B cell (primary cell): ENCODE results near the gene TJAP1. TPM values are rescaled to one million over a fixed set of nuclear protein-coding genes. Genes with fewer than 3 reads are reported as not detected.

Source experiments
- ATAC-seq: fragments of 200-7000 bp; cut with Tn5 transposase; one replicate; pipeline ENCODE4 v1.10.0; 2021; ENCODE audit warnings: low read depth, mild to moderate bottlenecking, moderate number of reproducible peaks, moderate library complexity
- CTCF ChIA-PET: fragments of 350-600 bp; sonication (Branson Sonifier 250); formaldehyde crosslinking; loops from one replicate; lab custom pipeline; 2021; ENCODE audit warnings: antibody characterized with exemption, inconsistent platforms; lab: Charles Lee
- POLR2A ChIA-PET: fragments of 350-600 bp; sonication (Branson Sonifier 250); formaldehyde crosslinking; loops from one replicate; lab custom pipeline; 2021; ENCODE audit warnings: antibody characterized with exemption; lab: Charles Lee
- DNase-seq: peaks from one replicate; pipeline ENCODE4 v3.0.0; 2013
- H2AFZ ChIP-seq: 2 replicates; pipeline ENCODE4 v1.6.1; 2012; ENCODE audit warnings: mild to moderate bottlenecking, low read depth, low read length; ENCODE audit not compliant: insufficient read depth, poor library complexity, severe bottlenecking
- H3K27ac ChIP-seq, 2 donors: 1 replicate in 1 of 2; 2 replicates in 1 of 2; pipeline ENCODE4 v1.5.1; 2012 to 2013; ENCODE audit warnings: low read length in 2 of 2, mild to moderate bottlenecking in 2 of 2, moderate library complexity in 1 of 2
- H3K27me3 ChIP-seq, 4 experiments: fragments of 200-600 bp in 1 of 4; sonication (generic) in 1 of 4; replicated peaks in 1 of 4; 1 replicate in 2 of 4; 2 replicates in 2 of 4; pipeline versions ENCODE4 v1.6.1 to v1.7.0; 2013 to 2016; ENCODE audit warnings: low read length in 3 of 4, mild to moderate bottlenecking in 2 of 4, mixed read lengths in 1 of 4, moderate library complexity in 1 of 4; ENCODE audit not compliant: insufficient read depth in 4 of 4, control insufficient read depth in 3 of 4; ENCODE audit errors: control extremely low read depth in 1 of 4
- H3K36me3 ChIP-seq, 2 experiments: replicated peaks in 1 of 2; 1 replicate in 1 of 2; 2 replicates in 1 of 2; pipeline versions ENCODE4 v1.6.1 to v1.7.1; 2013; ENCODE audit warnings: low read length in 1 of 2; ENCODE audit not compliant: insufficient read depth in 2 of 2, control insufficient read depth in 1 of 2; ENCODE audit errors: control extremely low read depth in 1 of 2, extremely low read depth in 1 of 2
- H3K4me1 ChIP-seq, 2 donors: fragments of 200-600 bp in 1 of 2; sonication (generic) in 1 of 2; 1 replicate in 1 of 2; 2 replicates in 1 of 2; pipeline versions ENCODE4 v1.5.1 to v1.6.1; 2013 to 2017; ENCODE audit warnings: low read length in 2 of 2; ENCODE audit not compliant: control insufficient read depth in 2 of 2, insufficient read depth in 2 of 2
- H3K4me2 ChIP-seq: replicated peaks from 2 replicates; pipeline ENCODE3; 2012; ENCODE audit warnings: mild to moderate bottlenecking, low read depth, low read length; ENCODE audit not compliant: poor library complexity, severe bottlenecking
- H3K4me3 ChIP-seq, 5 experiments: fragments of 200-600 bp in 1 of 5; sonication (generic) in 1 of 5; 1 replicate in 3 of 5; 2 replicates in 2 of 5; pipeline versions ENCODE4 v1.5.1 to v1.7.0; 2011 to 2016; ENCODE audit warnings: low read length in 4 of 5, mild to moderate bottlenecking in 4 of 5, low read depth in 2 of 5, control low read depth in 1 of 5, moderate library complexity in 1 of 5; ENCODE audit not compliant: insufficient read depth in 1 of 5; ENCODE audit errors: control extremely low read depth in 1 of 5, extremely low read depth in 1 of 5
- H3K79me2 ChIP-seq: fragments of 200-600 bp; sonication (generic); one replicate; pipeline ENCODE4 v1.6.0; 2016; ENCODE audit warnings: low read length; ENCODE audit not compliant: control insufficient read depth, insufficient read depth
- H3K9ac ChIP-seq: fragments of 200-600 bp; sonication (generic); 2 replicates; pipeline ENCODE4 v1.6.1; 2017; ENCODE audit warnings: mild to moderate bottlenecking, low read length, moderate library complexity
- H3K9me3 ChIP-seq, 3 donors: one replicate each; pipeline versions ENCODE4 v1.6.1 to v1.7.1; 2013; ENCODE audit warnings: low read length in 2 of 3; ENCODE audit not compliant: control insufficient read depth in 2 of 3, insufficient read depth in 1 of 3; ENCODE audit errors: control extremely low read depth in 1 of 3
- H4K20me1 ChIP-seq: 2 replicates; pipeline ENCODE4 v1.6.0; 2012; ENCODE audit warnings: mild to moderate bottlenecking, low read length; ENCODE audit not compliant: insufficient read depth, control insufficient read depth, poor library complexity, severe bottlenecking
- H3K27ac Mint-ChIP-seq: one replicate; pipeline ENCODE4 v1.8.0; 2021; ENCODE audit warnings: mixed read lengths
- H3K27me3 Mint-ChIP-seq: one replicate; pipeline ENCODE4 v1.8.0; 2021; ENCODE audit warnings: mixed read lengths
- H3K4me1 Mint-ChIP-seq: one replicate; pipeline ENCODE4 v1.8.0; 2021; ENCODE audit warnings: mixed read lengths
- H3K4me3 Mint-ChIP-seq: one replicate; pipeline ENCODE4 v1.8.0; 2021; ENCODE audit warnings: mixed read lengths
- H3K9me3 Mint-ChIP-seq: one replicate; pipeline ENCODE4 v1.8.0; 2022; ENCODE audit warnings: mixed read lengths; ENCODE audit not compliant: insufficient read depth
- EZH2 ChIP-seq: IDR thresholded peaks from 2 replicates; pipeline ENCODE4 v1.6.1; 2012; ENCODE audit warnings: borderline replicate concordance, low read depth, mild to moderate bottlenecking, moderate library complexity, low read length; ENCODE audit not compliant: insufficient read depth, poor library complexity, severe bottlenecking
- WGBS: methylation state at CpG from one replicate; pipeline ENCODE4 v1.1.5; 2013; ENCODE audit warnings: missing lambda C conversion rate; ENCODE audit not compliant: insufficient coverage; 5-methylcytosine and 5-hydroxymethylcytosine counted together
- intact Hi-C: fragments of 100-400 bp; cut with micrococcal nuclease; formaldehyde crosslinking; loops from one replicate; pipeline ENCODE4 v1.10.0; 2022
- polyA plus RNA-seq: library from polyadenylated mRNA; depleted of rRNA; stranded (reverse); fragments of >200 nt; gene quantifications from 2 replicates; pipeline ENCODE4 v1.2.3, GENCODE V29; 2012
- total RNA-seq, 2 donors: library from RNA; stranded (reverse); fragments of 120-200 nt in 1 of 2; gene quantifications; 1 replicate in 1 of 2; 2 replicates in 1 of 2; pipeline versions ENCODE4 v1.2.3 to v1.2.4, GENCODE V29; 2013 to 2022
- TF ChIP-seq, protein P1 (sequence below): fragments of 200-600 bp; IDR thresholded peaks from one replicate; pipeline ENCODE4 v1.8.0; 2022; ENCODE audit warnings: antibody characterized with exemption, mild to moderate bottlenecking

The TJAP1 gene
- total and polyA plus RNA-seq, 2 donors (not counting 1 experiment from before 2014, with no cell fraction given), result 59.1 to 70.7 TPM

DNA sequence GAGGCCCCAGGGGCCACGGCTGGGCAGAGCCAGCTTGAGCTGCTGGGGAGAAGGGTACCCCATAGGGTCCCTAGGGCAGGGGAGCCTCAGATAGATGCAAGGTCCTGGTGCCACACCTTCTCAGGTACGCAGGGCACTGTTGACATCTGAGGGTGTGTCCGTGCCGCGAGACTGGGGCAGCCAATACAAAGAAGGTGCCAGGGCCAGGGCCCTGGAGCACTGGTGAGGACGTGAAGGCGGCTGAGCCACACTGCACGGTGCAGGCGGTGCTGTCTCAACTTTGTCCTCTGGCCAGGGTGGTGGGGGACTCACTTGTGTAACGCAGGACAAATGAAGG lies 33.4 kb downstream of the TJAP1 start:
- TF ChIP-seq, protein P1, sequence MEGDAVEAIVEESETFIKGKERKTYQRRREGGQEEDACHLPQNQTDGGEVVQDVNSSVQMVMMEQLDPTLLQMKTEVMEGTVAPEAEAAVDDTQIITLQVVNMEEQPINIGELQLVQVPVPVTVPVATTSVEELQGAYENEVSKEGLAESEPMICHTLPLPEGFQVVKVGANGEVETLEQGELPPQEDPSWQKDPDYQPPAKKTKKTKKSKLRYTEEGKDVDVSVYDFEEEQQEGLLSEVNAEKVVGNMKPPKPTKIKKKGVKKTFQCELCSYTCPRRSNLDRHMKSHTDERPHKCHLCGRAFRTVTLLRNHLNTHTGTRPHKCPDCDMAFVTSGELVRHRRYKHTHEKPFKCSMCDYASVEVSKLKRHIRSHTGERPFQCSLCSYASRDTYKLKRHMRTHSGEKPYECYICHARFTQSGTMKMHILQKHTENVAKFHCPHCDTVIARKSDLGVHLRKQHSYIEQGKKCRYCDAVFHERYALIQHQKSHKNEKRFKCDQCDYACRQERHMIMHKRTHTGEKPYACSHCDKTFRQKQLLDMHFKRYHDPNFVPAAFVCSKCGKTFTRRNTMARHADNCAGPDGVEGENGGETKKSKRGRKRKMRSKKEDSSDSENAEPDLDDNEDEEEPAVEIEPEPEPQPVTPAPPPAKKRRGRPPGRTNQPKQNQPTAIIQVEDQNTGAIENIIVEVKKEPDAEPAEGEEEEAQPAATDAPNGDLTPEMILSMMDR, result no peak
- TF ChIP-seq EZH2, result no peak
- Histone ChIP-seq H2AFZ (no peak overlapping the region), H3K27ac (no peak overlapping the region), H3K9ac (peak overlapping the region; percentile 70), H4K20me1 (peaks cover 30% of the 10 kb centered on the region), H3K27me3 (peaks cover 0 to 20% (median 8%) of the 10 kb centered on the region in 4 experiments), H3K9me3 (peaks cover 0 to 3% (median 0%) of the 10 kb centered on the region in 3 donors), H3K4me2 (peak overlapping the region; percentile 97), H3K79me2 (peaks cover 12% of the 10 kb centered on the region), H3K4me3 (peak overlapping the region in 2 of 5 experiments; percentile 60 to 74), H3K4me1 (peaks cover 33 to 41% of the 10 kb centered on the region in 2 donors), H3K36me3 (peaks cover 0 to 41% of the 10 kb centered on the region in 2 experiments)
- POLR2A ChIA-PET, result interaction anchor here (1.7 kb wide), 1 partner anchor 32 kb away, joined by 6 read pairs; no protein-coding TSS in a partner anchor
- ATAC-seq (no peak), DNase-seq (no peak)
- 94% methylated on average over 9 of the region's 10 CpGs for WGBS
- intact Hi-C loops, result loop anchor here (1.0 to 10.0 kb wide), 2 partner anchors 33 to 586 kb away; partner anchors contain the start of genes CNPY3 and TJAP1
- Mint-ChIP-seq H3K27me3 (peaks cover 10% of the 10 kb centered on the region), H3K4me3 (peak overlapping the region; percentile 98), H3K4me1 (peaks cover 48% of the 10 kb centered on the region), H3K27ac (no peak overlapping the region), H3K9me3 (no peaks in the 10 kb centered on the region)
- CTCF ChIA-PET, result interaction anchor here (1.0 to 1.8 kb wide), 2 partner anchors 10 to 531 kb away, joined by 3 to 11 read pairs; no protein-coding TSS in a partner anchor

DNA sequence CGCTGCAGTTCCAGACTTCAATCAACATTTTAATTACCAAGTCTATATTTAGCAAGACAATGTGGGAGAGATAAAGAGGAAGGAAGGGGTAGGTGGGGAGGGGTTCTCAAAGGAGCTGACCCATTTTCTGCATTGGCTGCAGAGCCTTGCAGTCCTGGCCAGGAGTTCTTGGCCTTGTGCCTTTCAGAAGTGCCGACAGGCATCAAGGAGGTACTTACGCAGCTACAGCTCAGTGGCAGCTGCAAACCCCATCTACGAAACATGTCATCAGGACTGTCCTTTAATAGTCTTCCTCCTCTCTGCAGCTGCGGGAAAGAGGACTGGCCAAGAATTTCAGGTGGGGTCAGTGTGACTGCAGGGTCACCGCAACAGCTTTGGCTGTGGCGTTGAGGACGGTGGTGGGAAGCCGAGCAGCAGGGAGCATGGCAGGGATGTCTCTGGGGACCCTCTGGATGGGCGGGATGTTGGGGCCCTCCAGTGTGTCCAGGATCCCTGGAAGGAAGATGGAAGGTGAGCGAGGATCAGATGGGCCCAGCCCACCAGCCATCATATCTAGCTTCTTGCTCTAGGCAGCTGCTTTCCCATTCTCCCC lies 34.5 kb downstream of the TJAP1 start:
- intact Hi-C loops, result loop anchor here (10.0 kb wide), 1 partner anchor 587 kb away; the partner anchor contains the start of gene CNPY3
- CTCF ChIA-PET, result interaction anchor here (1.3 kb wide), 1 partner anchor 151 kb away, joined by 3 read pairs; no protein-coding TSS in a partner anchor
- H2AFZ ChIP-seq, result no peak overlapping the region
- no peak overlapping the region for H3K4me3 ChIP-seq
- DNase-seq (no peak), ATAC-seq (no peak)
- H3K27ac Mint-ChIP-seq, result peak overlapping the region; percentile 3
- no peak overlapping the region for H3K4me2 ChIP-seq
- H3K27me3 Mint-ChIP-seq, result peaks cover 10% of the 10 kb centered on the region
- peaks cover 0 to 41% of the 10 kb centered on the region in 2 experiments for H3K36me3 ChIP-seq
- H3K9me3 ChIP-seq, result peaks cover 0 to 3% (median 0%) of the 10 kb centered on the region in 3 donors
- H3K4me1 Mint-ChIP-seq, result peaks cover 50% of the 10 kb centered on the region
- peaks cover 30% of the 10 kb centered on the region for H4K20me1 ChIP-seq
- H3K4me1 ChIP-seq, result peaks cover 36 to 43% of the 10 kb centered on the region in 2 donors
- no peak overlapping the region for H3K27ac ChIP-seq
- peak overlapping the region; percentile 56 for H3K4me3 Mint-ChIP-seq
- no peak overlapping the region for H3K9ac ChIP-seq
- H3K27me3 ChIP-seq, result peaks cover 0 to 20% (median 8%) of the 10 kb centered on the region in 4 experiments
- no peaks in the 10 kb centered on the region for H3K9me3 Mint-ChIP-seq
- TF ChIP-seq, protein P1, result no peak
- TF ChIP-seq EZH2, result no peak
- POLR2A ChIA-PET, result no interaction called here
- peaks cover 23% of the 10 kb centered on the region for H3K79me2 ChIP-seq
- 100% methylated on average over 5 of the region's 11 CpGs for WGBS
